HG03103 (cell line): ENCODE results near the gene MRM3.
"Not testable (repeated sequence)": the region's sequence is repeated elsewhere in the genome, so short reads cannot be mapped to it uniquely, and the experiment has no call there.

ENCODE experiments used
- ATAC-seq: cut with Tn5 transposase; IDR thresholded peaks from one replicate; pipeline ENCODE4 v1.9.1; 2021; ENCODE audit warnings: low read depth; ENCODE audit not compliant: unreplicated experiment

Gene MRM3

DNA sequence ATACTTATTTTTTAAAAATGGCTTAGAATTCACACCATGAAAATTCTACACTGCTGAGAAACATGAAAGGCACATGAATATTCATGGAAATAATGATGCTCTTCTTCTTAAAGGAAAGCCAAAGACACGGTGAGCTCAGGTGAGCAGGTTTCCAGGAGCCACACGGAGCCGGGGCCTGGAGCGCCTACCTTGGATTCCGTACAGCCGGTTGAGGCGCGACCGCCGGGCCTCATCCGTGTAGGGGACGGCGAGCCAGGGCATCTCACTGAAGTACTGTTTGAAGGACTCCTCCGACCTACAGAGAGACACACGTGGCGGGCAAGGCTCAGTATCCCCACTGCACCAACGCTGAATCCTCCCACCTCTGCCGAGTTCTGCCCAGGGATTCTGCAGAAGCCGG lies 37.1 kb downstream of the MRM3 start:
- no peak for ATAC-seq

DNA sequence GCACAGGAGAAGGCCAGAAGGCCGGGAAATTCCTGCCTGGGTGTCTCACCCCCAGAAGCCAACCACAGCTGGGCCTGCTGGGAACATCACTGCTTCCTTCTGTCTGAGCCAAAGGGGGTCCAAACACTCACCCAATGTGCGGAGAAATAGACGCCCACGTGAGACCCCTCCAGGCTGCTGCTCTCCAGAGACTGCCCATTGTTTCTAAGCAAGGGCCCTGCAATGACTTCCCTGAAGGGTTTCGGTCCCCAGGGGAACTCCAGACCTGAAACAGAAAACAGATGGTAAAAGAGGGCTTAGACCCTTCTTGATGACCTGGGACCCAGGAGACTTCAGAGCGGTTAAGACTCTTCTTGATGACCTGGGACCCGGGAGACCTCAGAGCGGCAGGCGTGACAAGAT lies 41.3 kb downstream of the MRM3 start:
- no peak for ATAC-seq

DNA sequence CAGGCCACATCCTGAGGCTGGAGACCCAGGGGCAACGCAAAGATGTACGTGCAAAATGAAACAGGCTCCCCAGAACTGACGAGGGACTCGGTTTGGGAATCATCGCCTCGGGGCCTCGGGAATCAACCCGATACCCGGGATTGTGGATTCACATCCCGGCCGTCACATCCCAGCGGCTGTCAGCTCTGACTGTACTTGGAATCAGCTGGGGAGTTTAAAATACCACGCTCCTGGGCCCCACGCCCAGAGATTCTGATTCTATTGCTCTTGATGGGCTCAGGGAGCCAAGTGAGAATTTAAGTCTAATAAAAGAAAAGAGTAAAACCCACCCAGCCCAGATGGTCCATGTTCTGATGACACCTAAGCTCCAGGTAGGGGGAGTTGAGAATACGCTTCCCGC lies 42.2 kb downstream of the MRM3 start:
- ATAC-seq = no peak

DNA sequence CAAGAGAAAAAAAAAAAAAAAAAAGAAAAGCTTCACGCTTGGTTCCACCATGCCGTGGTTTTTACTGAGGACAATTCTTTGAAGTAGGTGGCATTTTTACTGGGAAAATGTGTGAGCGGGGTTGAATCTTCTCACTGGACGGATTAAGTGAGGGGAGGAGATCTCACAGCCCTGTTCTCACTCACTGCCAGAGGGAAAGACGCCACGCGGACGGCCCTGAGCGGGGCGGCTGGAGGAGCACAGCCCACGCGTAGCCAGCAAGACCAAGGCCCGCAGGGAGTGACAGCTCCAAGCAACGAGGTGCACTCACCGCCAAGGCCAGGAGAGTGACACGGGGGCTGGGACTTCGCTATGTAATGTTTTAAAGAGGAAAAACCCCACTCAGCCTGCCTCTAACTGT lies 43.1 kb downstream of the MRM3 start:
- ATAC-seq = no peak

DNA sequence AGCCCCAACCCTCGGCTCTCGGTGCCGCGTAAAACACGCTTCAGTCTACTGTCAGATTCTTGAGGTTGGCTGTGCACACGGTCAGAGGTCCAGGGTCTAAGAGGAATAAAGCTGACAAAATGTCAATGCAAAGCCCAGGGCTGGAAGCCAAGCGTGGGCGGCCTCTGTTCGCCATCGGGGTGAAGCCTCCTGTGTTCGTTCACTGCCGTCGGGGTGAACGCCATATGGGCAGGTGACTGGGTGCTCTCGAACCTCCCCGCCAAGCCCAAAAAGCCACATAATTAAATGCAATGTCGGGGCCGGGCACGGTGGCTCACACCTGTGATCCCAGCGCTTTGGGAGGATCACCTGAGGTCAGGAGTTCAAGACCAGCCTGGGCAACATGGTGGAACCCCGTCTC lies 44.6 kb downstream of the MRM3 start:
- ATAC-seq = no peak

DNA sequence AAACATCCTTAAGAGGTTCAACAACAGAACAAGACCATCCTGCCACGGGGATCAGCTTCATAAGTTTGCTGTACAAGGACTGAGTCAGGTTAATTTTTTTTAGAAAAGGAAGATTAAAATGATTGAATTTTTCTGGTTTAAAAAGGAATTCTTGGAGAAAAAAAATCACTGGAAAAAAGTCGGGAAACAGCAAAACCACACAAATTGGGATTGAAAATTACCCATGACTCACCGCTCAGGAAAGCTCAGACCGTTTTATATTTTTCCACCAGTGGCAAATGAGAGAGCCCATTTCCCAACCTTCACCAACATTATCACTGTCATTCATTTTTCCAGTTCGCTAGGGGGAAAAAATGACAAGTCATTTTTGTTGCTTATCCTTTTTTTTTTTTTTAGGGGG lies 46.6 kb downstream of the MRM3 start:
- no peak for ATAC-seq

DNA sequence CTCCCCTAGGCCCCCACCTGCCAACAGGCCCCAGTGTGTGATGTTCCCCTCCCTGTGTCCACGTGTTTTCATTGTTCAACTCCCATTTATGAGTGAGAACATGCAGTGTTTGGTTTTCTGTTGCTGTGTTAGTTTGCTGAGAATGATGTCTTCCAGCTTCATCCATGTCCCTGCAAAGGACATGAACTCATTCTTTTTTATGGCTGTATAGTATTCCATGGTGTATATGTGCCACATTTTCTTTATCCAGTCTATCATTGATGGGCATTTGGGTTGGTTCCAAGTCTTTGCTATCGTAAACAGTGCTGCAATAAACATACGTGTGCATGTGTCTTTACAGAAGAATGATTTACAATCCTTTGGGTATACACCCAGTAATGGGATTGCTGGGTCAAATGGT lies 47.5 kb downstream of the MRM3 start:
- ATAC-seq = not testable (repeated sequence)

DNA sequence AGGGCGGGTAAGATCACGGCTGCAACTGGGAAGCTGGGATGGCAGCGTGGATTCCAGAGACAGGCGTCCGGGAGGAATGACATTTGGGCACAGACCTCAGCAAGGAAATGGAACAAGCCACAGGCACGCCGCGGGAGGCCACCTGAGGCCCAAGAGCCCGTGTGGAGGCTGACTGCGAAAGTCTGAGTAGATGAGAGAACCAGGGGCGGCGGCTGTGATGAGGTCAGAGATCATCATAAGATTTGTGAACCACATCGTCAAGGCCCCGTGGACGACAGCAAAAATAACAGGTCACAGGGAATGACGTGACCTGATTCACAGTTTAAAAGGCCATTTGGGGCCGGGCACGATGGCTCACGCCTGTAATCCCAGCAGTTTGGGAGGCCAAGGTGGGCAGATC lies 48.2 kb downstream of the MRM3 start:
- ATAC-seq = no peak

DNA sequence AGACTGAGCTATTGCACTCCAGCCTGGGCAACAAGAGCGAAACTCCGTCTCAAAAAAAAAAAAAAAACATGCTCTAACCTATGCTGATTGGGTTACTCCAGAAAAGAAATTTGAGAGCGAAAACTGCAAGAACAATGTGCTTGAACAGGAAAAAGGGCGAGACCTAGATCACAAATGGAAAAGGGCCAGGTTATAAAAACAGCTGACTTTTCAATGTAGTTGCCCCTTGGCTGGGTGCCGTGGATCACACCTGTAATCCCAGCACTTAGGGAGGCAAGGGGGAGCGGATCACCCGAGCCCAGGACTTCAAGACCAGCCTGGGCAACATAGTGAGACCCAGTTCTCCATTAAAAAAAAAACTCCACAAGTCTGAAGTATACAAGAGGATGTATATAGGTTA lies 48.8 kb downstream of the MRM3 start:
- no peak for ATAC-seq

DNA sequence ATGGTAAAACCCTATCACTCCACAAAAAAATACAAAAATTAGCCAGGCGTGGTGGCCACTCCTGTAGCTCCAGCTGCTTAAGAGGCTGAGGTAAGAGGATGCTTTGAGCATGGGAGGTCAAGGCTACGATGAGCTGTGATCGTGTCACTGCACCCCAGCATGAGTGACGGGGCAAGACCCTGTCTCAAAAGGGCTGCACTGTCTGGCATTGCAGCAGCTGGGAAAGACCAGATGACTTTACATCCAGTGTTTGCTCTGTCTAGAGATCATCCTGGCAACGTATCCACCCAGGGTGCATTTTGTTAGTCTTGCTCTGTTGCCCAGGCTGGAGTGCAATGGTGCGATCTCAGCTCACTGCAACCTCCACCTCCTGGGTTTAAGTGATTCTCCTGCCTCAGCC lies 52.0 kb downstream of the MRM3 start:
- ATAC-seq = no peak

DNA sequence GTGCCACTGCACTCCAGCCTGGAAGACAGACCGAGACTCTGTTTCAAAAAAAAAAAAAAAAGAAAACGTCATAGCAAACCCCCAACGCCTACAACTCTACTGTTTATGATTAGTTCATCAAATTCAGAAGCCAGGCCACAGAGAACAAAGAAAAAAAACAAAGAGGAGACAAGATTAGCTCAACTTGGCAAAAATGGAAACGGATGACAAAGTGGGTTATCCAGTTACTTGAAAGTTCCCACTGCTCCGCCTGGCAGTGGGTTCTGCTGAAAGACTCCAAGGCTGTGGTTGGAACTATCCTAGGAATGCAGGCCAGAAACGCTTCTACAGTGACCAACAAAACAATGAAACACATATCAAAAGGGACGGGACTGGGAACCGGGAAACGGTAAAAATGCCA lies 53.1 kb downstream of the MRM3 start:
- ATAC-seq = no peak

DNA sequence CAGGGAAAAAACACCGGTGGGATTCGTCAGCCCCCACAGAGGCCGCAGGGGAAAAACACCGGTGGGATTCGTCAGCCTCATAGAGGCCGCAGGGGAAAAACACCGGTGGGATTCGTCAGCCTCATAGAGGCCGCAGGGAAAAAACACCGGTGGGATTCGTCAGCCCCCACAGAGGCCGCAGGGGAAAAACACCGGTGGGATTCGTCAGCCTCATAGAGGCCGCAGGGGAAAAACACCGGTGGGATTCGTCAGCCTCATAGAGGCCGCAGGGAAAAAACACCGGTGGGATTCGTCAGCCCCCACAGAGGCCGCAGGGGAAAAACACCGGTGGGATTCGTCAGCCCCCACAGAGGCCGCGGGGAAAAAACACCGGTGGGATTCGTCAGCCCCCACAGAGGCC lies 53.6 kb downstream of the MRM3 start:
- ATAC-seq = not testable (repeated sequence)

DNA sequence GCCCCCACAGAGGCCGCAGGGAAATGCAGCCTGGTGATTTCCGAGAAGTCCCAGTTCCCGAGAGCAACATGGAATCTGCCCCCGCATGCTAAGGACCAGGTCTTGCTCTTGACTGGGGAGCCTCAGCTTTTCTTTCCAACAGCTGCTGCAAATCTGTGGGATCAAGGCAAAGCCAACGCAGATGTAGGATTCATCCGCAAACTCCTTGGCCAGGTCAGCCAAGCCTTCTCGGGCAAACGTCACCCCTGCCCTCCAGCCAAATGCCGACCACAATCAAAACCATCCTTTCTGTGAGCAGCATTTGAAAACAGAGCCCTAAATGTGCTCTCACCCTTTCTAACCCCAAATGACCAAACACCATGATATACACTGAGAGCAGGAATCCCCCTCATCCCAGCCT lies 54.0 kb downstream of the MRM3 start:
- no peak for ATAC-seq

DNA sequence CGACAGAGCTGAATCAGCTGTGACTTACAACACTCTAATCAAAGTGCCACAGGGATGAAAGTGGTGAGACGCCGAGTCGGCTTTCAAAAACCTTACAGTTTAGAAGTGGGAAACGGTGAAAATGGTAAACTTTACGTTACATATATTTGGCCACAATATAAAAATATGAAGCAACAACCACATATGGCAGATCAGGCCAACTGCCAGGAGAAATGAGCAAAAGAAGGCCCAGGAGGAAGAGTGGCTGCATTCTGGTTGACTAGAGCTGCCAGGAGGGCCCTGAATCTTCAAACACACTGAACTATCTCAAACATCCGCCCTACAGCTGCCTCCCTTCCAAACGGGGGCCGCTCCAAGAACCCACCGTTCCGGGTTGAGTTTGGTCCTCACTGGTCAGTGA lies 56.3 kb downstream of the MRM3 start:
- ATAC-seq = no peak

DNA sequence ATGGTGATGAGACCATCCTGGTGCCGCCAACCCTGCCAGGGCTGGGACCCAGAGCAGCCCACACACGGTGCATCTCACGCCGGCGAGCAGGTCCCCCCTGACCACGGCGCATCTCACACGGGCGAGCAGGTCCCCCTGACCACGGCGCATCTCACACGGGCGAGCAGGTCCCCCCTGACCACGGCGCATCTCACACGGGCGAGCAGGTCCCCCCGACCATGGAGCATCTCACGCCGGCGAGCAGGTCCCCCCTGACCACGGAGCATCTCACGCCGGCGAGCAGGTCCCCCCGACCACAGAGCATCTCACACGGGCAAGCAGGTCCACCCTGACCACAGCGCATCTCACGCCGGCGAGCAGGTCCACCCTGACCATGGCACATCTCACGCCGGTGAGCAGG lies 59.2 kb downstream of the MRM3 start:
- ATAC-seq = no peak
